ENCODE data around the gene ZNF117. TPM values are rescaled to one million over a fixed set of nuclear protein-coding genes. Genes with fewer than 3 reads are reported as not detected.

Gene ZNF117
- total and polyA plus RNA-seq, 9 of the 15 experiments (the other 6 are each of a cell fraction or from before 2014, with no cell fraction given): 2.5 to 18.9 (median 14.1) TPM

- TF ChIP-seq ZBED1 (IDR thresholded peaks at IDR 0.05) (no peak), SRSF3 (IDR thresholded peaks at IDR 0.05; ENCODE audit: insufficient read depth, low read length) (no peak), ARID3B (CRISPR knock-in tag; IDR thresholded peaks at IDR 0.05; ENCODE audit: borderline replicate concordance) (no peak), GMEB1 (CRISPR knock-in tag; IDR thresholded peaks at IDR 0.05) (no peak), MED1 (CRISPR knock-in tag; IDR thresholded peaks at IDR 0.05; ENCODE audit: borderline replicate concordance) (no peak), ZNF184 (CRISPR knock-in tag; IDR thresholded peaks at IDR 0.05) (no peak), ZFP36 (IDR thresholded peaks at IDR 0.05; ENCODE audit: low read depth, low read length, partially characterized antibody) (no peak), POLR2AphosphoS2 (IDR thresholded peaks at IDR 0.05; ENCODE audit: low read length) (peak; percentile 84; the same call in 1 of the 2 replicates), IRF1 (CRISPR knock-in tag; IDR thresholded peaks at IDR 0.05; ENCODE audit: borderline replicate concordance) (no peak), NFATC3 (IDR thresholded peaks at IDR 0.05) (no peak), NFRKB (IDR thresholded peaks at IDR 0.05; ENCODE audit: low read depth) (peak; percentile 48; the same call in 1 of the 2 replicates), ERF (CRISPR knock-in tag; IDR thresholded peaks at IDR 0.05) (no peak), SAFB2 (IDR thresholded peaks at IDR 0.05; ENCODE audit: borderline replicate concordance, low read depth, low read length, severe bottlenecking) (no peak), CEBPB (tag; IDR thresholded peaks at IDR 0.05) (no peak), TCFL5 (CRISPR knock-in tag; conservative IDR thresholded peaks at IDR 0.05) (no peak)
These were observed 15.5 kb upstream of the ZNF117 start, which contains the start of gene ERV3-1 (continued) for GRCh38 chr7:65006094-65006992.

All from K562 (cell line).